ENCODE results near the gene EPAS1.
A peak's percentile ranks its signal among the peaks of the same experiment; 100 is the strongest.

EPAS1 gene

DNA sequence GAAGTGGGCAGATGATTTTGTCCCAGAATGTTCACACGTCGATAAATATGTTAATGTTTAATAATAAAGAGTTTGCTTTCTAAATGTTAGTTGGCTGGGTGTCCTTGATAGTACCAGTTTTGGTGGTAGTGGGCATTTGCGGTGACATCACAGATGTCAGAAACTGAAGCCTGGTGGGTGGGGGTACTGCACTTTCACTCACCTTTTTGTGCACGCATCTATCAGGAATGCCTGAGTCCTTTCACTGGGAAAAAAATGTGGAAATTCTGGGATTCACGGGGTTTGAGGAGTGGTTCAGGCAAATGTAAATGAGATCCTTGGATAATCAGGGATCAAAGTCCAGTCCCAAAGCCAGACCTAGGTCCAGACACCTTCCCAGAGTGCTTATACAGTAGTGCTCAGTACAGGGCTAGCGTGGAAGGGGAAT is 3.2 kb downstream of the EPAS1 start:
- Mint-ChIP-seq H3K4me3 (no peak overlapping the region), H3K4me1 (peaks cover 57% of the 10 kb centered on the region), H3K27ac (no peak overlapping the region), H3K36me3 (peaks cover 8% of the 10 kb centered on the region), H3K27me3 (peaks cover 94% of the 10 kb centered on the region), H3K9me3 (peaks cover 7% of the 10 kb centered on the region)
- DNase-seq, result no peak
- CTCF ChIA-PET, result no interaction called here

- Mint-ChIP-seq H3K9me3 (peaks cover 10% of the 10 kb centered on the region), H3K36me3 (peaks cover 11% of the 10 kb centered on the region), H3K27ac (no peak overlapping the region), H3K4me3 (no peak overlapping the region), H3K27me3 (peaks cover 87% of the 10 kb centered on the region), H3K4me1 (peaks cover 63% of the 10 kb centered on the region)
- DNase-seq, result no peak
- CTCF ChIA-PET, result interaction anchor here (0.7 kb wide), 1 partner anchor 8 kb away, joined by 3 read pairs; no protein-coding TSS in a partner anchor
Measured at GRCh38 chr2:46302005-46302695, 4.9 kb downstream of the EPAS1 start.

DNA sequence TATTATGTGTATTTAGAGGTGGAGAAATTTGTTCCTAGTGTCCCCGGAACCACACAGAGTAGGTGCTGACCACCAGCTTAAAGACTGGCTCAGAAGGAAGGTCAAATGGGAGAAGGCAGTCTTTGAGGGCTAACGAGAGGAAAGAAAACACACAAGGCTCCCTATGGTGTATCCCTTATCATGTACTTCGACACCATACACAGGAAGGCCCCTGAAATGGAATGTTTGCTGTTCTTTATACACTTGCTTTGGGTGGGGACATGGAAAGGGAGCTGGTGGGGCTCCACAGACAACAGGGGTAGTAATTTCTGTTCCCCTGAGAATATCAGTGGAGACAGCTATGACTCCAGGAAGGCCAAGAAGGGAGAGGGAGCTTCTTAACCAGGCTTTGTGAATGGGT is 6.0 kb downstream of the EPAS1 start:
- Mint-ChIP-seq H3K9me3 (peaks cover 10% of the 10 kb centered on the region), H3K27ac (no peak overlapping the region), H3K4me1 (peaks cover 55% of the 10 kb centered on the region), H3K4me3 (no peak overlapping the region), H3K27me3 (peaks cover 87% of the 10 kb centered on the region), H3K36me3 (peaks cover 11% of the 10 kb centered on the region)
- no peak for DNase-seq
- CTCF ChIA-PET, result interaction anchor here (0.7 to 0.9 kb wide), 2 partner anchors 9 to 42 kb away, joined by 3 to 5 read pairs; no protein-coding TSS in a partner anchor

GRCh38 chr2:46303822-46304221 is 6.6 kb downstream of the EPAS1 start:
- CTCF ChIA-PET, result interaction anchor here (0.9 kb wide), 2 partner anchors 10 kb away, joined by 4 to 5 read pairs; no protein-coding TSS in a partner anchor
- Mint-ChIP-seq H3K27ac (no peak overlapping the region), H3K4me1 (peaks cover 51% of the 10 kb centered on the region), H3K27me3 (peaks cover 82% of the 10 kb centered on the region), H3K4me3 (no peak overlapping the region), H3K9me3 (peaks cover 10% of the 10 kb centered on the region), H3K36me3 (peaks cover 11% of the 10 kb centered on the region)
- DNase-seq, result no peak

DNA sequence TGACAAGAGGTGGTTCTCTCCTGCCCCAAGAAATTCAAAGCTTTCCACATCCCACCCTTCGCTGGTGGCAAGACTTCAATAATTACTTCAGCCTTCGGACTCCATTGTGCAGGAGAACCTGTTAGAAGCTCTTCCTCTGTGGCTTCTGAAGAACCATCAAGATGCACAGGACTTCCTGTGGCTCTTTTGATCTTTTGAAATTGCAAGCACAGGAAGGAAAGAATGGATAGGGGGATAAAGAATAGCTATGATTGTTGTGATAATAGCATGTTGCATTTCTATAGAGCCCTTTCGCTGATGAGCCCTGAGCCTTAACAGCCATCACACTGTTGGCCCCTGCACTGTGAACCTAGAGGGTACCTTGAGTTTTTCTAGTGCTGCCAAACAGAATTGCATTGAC is 7.4 kb downstream of the EPAS1 start:
- Mint-ChIP-seq H3K4me3 (peak overlapping the region; percentile 55), H3K27me3 (peaks cover 76% of the 10 kb centered on the region), H3K4me1 (peaks cover 43% of the 10 kb centered on the region), H3K36me3 (peaks cover 9% of the 10 kb centered on the region), H3K27ac (peak overlapping the region; percentile 17), H3K9me3 (peaks cover 10% of the 10 kb centered on the region)
- peak; percentile 27 for DNase-seq
- CTCF ChIA-PET, result interaction anchor here (0.6 to 1.0 kb wide), 4 partner anchors 10 to 156 kb away, joined by 3 to 4 read pairs (median 3); no protein-coding TSS in a partner anchor

GRCh38 chr2:46305187-46305586 is 8.0 kb downstream of the EPAS1 start:
- CTCF ChIA-PET, result interaction anchor here (0.6 to 1.0 kb wide), 2 partner anchors 14 to 103 kb away, joined by 3 read pairs; no protein-coding TSS in a partner anchor

GRCh38 chr2:46305767-46306166 is 8.6 kb downstream of the EPAS1 start:
- H3K27ac Mint-ChIP-seq, result no peak overlapping the region
- peaks cover 10% of the 10 kb centered on the region for H3K9me3 Mint-ChIP-seq
- peaks cover 38% of the 10 kb centered on the region for H3K4me1 Mint-ChIP-seq
- CTCF ChIA-PET, result no interaction called here
- H3K36me3 Mint-ChIP-seq, result peaks cover 9% of the 10 kb centered on the region
- DNase-seq, result no peak
- no peak overlapping the region for H3K4me3 Mint-ChIP-seq
- peaks cover 76% of the 10 kb centered on the region for H3K27me3 Mint-ChIP-seq

More at GRCh38 chr2:46305187-46305586, 8.0 kb downstream of the EPAS1 start:
- Mint-ChIP-seq H3K27me3 (peaks cover 76% of the 10 kb centered on the region), H3K27ac (no peak overlapping the region), H3K36me3 (peaks cover 9% of the 10 kb centered on the region), H3K4me3 (peak overlapping the region; percentile 55), H3K9me3 (peaks cover 10% of the 10 kb centered on the region), H3K4me1 (peaks cover 38% of the 10 kb centered on the region)
- no peak for DNase-seq

- peaks cover 9% of the 10 kb centered on the region for H3K36me3 Mint-ChIP-seq
- no peak overlapping the region for H3K4me3 Mint-ChIP-seq
- no peak for DNase-seq
- peaks cover 10% of the 10 kb centered on the region for H3K9me3 Mint-ChIP-seq
- H3K27me3 Mint-ChIP-seq, result peaks cover 76% of the 10 kb centered on the region
- no peak overlapping the region for H3K27ac Mint-ChIP-seq
- CTCF ChIA-PET, result no interaction called here
- peaks cover 38% of the 10 kb centered on the region for H3K4me1 Mint-ChIP-seq
Measured at GRCh38 chr2:46306330-46306751, 9.1 kb downstream of the EPAS1 start.

- Mint-ChIP-seq H3K4me1 (peaks cover 34% of the 10 kb centered on the region), H3K4me3 (no peak overlapping the region), H3K27ac (no peak overlapping the region), H3K36me3 (peaks cover 9% of the 10 kb centered on the region), H3K27me3 (peaks cover 76% of the 10 kb centered on the region), H3K9me3 (peaks cover 10% of the 10 kb centered on the region)
- no peak for DNase-seq
- CTCF ChIA-PET, result interaction anchor here (1.4 kb wide), 1 partner anchor 12 kb away, joined by 3 read pairs; no protein-coding TSS in a partner anchor
Measured at GRCh38 chr2:46306988-46307655, 9.9 kb downstream of the EPAS1 start.

GRCh38 chr2:46308081-46308480 is 10.9 kb downstream of the EPAS1 start:
- peaks cover 9% of the 10 kb centered on the region for H3K36me3 Mint-ChIP-seq
- peaks cover 10% of the 10 kb centered on the region for H3K9me3 Mint-ChIP-seq
- no peak overlapping the region for H3K27ac Mint-ChIP-seq
- CTCF ChIA-PET, result interaction anchor here (0.6 to 1.4 kb wide), 3 partner anchors 11 to 1968 kb away, joined by 3 read pairs; no protein-coding TSS in a partner anchor
- DNase-seq, result no peak
- H3K27me3 Mint-ChIP-seq, result peaks cover 68% of the 10 kb centered on the region
- peaks cover 29% of the 10 kb centered on the region for H3K4me1 Mint-ChIP-seq
- no peak overlapping the region for H3K4me3 Mint-ChIP-seq

DNA sequence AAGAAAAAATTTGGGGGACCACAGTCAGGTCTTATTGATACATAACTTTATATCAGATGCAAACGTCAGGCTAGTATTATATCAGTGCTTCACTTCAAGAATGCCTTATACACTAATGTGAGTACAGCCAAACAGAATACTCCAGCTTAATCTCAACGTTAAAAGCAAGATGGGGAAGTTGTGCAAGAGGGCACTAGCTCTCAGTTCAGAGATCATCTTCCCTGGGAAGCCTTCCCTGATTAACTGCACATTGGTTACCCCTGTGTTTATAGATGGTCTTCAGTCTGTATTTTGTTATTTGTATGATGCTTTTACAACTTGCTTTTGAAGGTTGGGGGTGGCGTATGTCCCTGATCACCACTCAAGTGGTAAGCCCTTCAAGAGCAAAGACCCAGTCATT is 11.4 kb downstream of the EPAS1 start:
- Mint-ChIP-seq H3K27ac (no peak overlapping the region), H3K27me3 (peaks cover 63% of the 10 kb centered on the region), H3K4me3 (no peak overlapping the region), H3K36me3 (peaks cover 9% of the 10 kb centered on the region), H3K4me1 (peaks cover 24% of the 10 kb centered on the region), H3K9me3 (peaks cover 10% of the 10 kb centered on the region)
- DNase-seq, result no peak
- CTCF ChIA-PET, result interaction anchor here (0.6 to 1.4 kb wide), 2 partner anchors 10 to 1968 kb away, joined by 3 read pairs; no protein-coding TSS in a partner anchor

- Mint-ChIP-seq H3K4me1 (peaks cover 17% of the 10 kb centered on the region), H3K27me3 (peaks cover 63% of the 10 kb centered on the region), H3K27ac (no peak overlapping the region), H3K9me3 (peaks cover 10% of the 10 kb centered on the region), H3K4me3 (no peak overlapping the region), H3K36me3 (peaks cover 9% of the 10 kb centered on the region)
- no peak for DNase-seq
- CTCF ChIA-PET, result interaction anchor here (1.1 to 1.2 kb wide), 2 partner anchors 15 to 316 kb away, joined by 3 read pairs; no protein-coding TSS in a partner anchor
Measured at GRCh38 chr2:46309052-46309953, 12.1 kb downstream of the EPAS1 start.

DNA sequence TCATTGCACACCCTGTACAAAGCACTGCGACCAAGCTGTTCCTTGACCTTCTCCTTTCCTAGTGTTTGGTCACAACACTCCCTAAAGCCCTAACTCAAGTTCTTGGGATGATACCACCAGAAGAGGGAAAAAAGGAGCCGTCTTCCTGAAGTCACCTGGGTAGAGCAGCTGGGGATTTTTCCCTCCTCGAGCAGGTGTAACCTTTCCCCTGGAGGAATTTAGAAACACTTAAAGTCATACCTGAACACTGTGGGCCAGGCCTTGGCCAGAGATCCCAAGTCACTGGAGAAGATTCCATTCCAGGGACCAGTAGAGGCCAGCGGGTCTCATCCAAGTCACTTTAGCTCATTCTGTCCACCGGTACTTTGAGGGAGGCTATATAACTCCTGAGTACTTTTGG is 13.2 kb downstream of the EPAS1 start:
- no peak overlapping the region for H3K27ac Mint-ChIP-seq
- peaks cover 5% of the 10 kb centered on the region for H3K4me1 Mint-ChIP-seq
- CTCF ChIA-PET, result interaction anchor here (1.1 to 1.2 kb wide), 2 partner anchors 16 to 317 kb away, joined by 3 read pairs; no protein-coding TSS in a partner anchor
- H3K36me3 Mint-ChIP-seq, result peaks cover 2% of the 10 kb centered on the region
- DNase-seq, result no peak
- H3K9me3 Mint-ChIP-seq, result peaks cover 3% of the 10 kb centered on the region
- H3K4me3 Mint-ChIP-seq, result no peak overlapping the region
- peaks cover 62% of the 10 kb centered on the region for H3K27me3 Mint-ChIP-seq

Data from activated naive CD4-positive, alpha-beta T cell treated with anti-CD3 and anti-CD28 coated beads, Interleukin-2, amount 10 ng/mL, durations not matched to agents 7 days and 5 days (primary cell).